HG02970 (cell line): Measurements from ENCODE around the gene EIF3B.
"Not testable (repeated sequence)": the region's sequence is repeated elsewhere in the genome, so short reads cannot be mapped to it uniquely, and the experiment has no call there.

Experiments used
- ATAC-seq: cut with Tn5 transposase; IDR thresholded peaks from one replicate; pipeline ENCODE4 v1.9.1; 2021; ENCODE audit warnings: mild to moderate bottlenecking, moderate library complexity, moderate number of reproducible peaks; ENCODE audit not compliant: unreplicated experiment, low FRiP score

The EIF3B gene

GRCh38 chr7:2374830-2375728 lies 20.5 kb downstream of the EIF3B start:
- ATAC-seq = no peak

GRCh38 chr7:2376351-2377154 lies 21.9 kb downstream of the EIF3B start:
- ATAC-seq = no peak

- not testable (repeated sequence) for ATAC-seq
Measured at GRCh38 chr7:2377492-2377891, 22.9 kb downstream of the EIF3B start.

GRCh38 chr7:2378125-2378524 lies 23.5 kb downstream of the EIF3B start:
- ATAC-seq = not testable (repeated sequence)

- no peak for ATAC-seq
Measured at GRCh38 chr7:2379161-2379560, 24.5 kb downstream of the EIF3B start.

- ATAC-seq = no peak
Measured at GRCh38 chr7:2379821-2380450, 25.3 kb downstream of the EIF3B start.

GRCh38 chr7:2380461-2380860 lies 25.8 kb downstream of the EIF3B start:
- ATAC-seq = no peak

GRCh38 chr7:2381227-2381626 lies 26.6 kb downstream of the EIF3B start:
- no peak for ATAC-seq

- ATAC-seq = no peak
Measured at GRCh38 chr7:2381881-2382509, 27.4 kb downstream of the EIF3B start.

GRCh38 chr7:2383543-2384274 lies 29.1 kb downstream of the EIF3B start:
- no peak for ATAC-seq

- no peak for ATAC-seq
Measured at GRCh38 chr7:2384354-2385243, 30.0 kb downstream of the EIF3B start.

GRCh38 chr7:2386122-2386521 lies 31.5 kb downstream of the EIF3B start:
- ATAC-seq = not testable (repeated sequence)

GRCh38 chr7:2386964-2387669 lies 32.5 kb downstream of the EIF3B start:
- no peak for ATAC-seq

- no peak for ATAC-seq
Measured at GRCh38 chr7:2387897-2388636, 33.4 kb downstream of the EIF3B start.

GRCh38 chr7:2388637-2388954 lies 34.0 kb downstream of the EIF3B start:
- no peak for ATAC-seq

- ATAC-seq = not testable (repeated sequence)
Measured at GRCh38 chr7:2390020-2390816, 35.6 kb downstream of the EIF3B start.

GRCh38 chr7:2393706-2394105 lies 39.1 kb downstream of the EIF3B start:
- ATAC-seq = no peak
